WTC11 (cell line): Measurements from ENCODE around the gene YEATS2. TPM values are rescaled to one million over a fixed set of nuclear protein-coding genes. Genes with fewer than 3 reads are reported as not detected.
"Not testable (repeated sequence)": the region's sequence is repeated elsewhere in the genome, so short reads cannot be mapped to it uniquely, and the experiment has no call there.

Experiments used
- ATAC-seq: fragments of 200-7000 bp; cut with Tn5 transposase; 2 replicates; pipeline ENCODE4 v1.10.0; 2021; ENCODE audit warnings: mild to moderate bottlenecking, moderate library complexity
- CTCF ChIA-PET: fragments of 300-600 bp; sonication (Branson Sonifier 250); formaldehyde crosslinking; loops from one replicate; lab custom pipeline; 2021; ENCODE audit warnings: antibody characterized with exemption; lab: Charles Lee
- POLR2A ChIA-PET: fragments of 350-600 bp; sonication (Branson Sonifier 250); formaldehyde crosslinking; loops from one replicate; lab custom pipeline; 2021; ENCODE audit warnings: antibody characterized with exemption; lab: Charles Lee
- DNase-seq: peaks from one replicate; pipeline ENCODE4 v3.0.0; 2021; ENCODE audit warnings: low spot score
- H3K27ac Mint-ChIP-seq: 2 replicates; pipeline ENCODE4 v1.8.0; 2021; ENCODE audit warnings: mixed read lengths
- H3K27me3 Mint-ChIP-seq: 2 replicates; pipeline ENCODE4 v1.8.0; 2021; ENCODE audit warnings: low read depth, mild to moderate bottlenecking, moderate library complexity, mixed read lengths
- H3K36me3 Mint-ChIP-seq: 2 replicates; pipeline ENCODE4 v1.8.0; 2021; ENCODE audit warnings: mixed read lengths
- H3K4me1 Mint-ChIP-seq: 2 replicates; pipeline ENCODE4 v1.8.0; 2022; ENCODE audit warnings: mixed read lengths
- H3K4me3 Mint-ChIP-seq: 2 replicates; pipeline ENCODE4 v1.8.0; 2021; ENCODE audit warnings: mild to moderate bottlenecking, moderate library complexity, mixed read lengths
- H3K9me3 Mint-ChIP-seq: 2 replicates; pipeline ENCODE4 v1.8.0; 2021; ENCODE audit warnings: mixed read lengths
- AFF4 ChIP-seq: sonication (generic); formaldehyde crosslinking; IDR thresholded peaks from 2 replicates; pipeline ENCODE4 v1.8.1; 2023; ENCODE audit warnings: mild to moderate bottlenecking, missing genetic modification reagents, borderline replicate concordance
- CREB1 ChIP-seq: sonication (generic); formaldehyde crosslinking; IDR thresholded peaks from 2 replicates; pipeline ENCODE4 v1.8.0; 2023; ENCODE audit warnings: mild to moderate bottlenecking, missing genetic modification reagents
- ESRRA ChIP-seq: sonication (generic); formaldehyde crosslinking; IDR thresholded peaks from 2 replicates; pipeline ENCODE4 v1.8.1; 2022; ENCODE audit warnings: mild to moderate bottlenecking, missing genetic modification reagents, borderline replicate concordance
- GABPB1 ChIP-seq: sonication (generic); formaldehyde crosslinking; IDR thresholded peaks from 2 replicates; pipeline ENCODE4 v1.8.1; 2023; ENCODE audit warnings: mild to moderate bottlenecking, missing genetic modification reagents
- GRHL2 ChIP-seq: fragments of 250-450 bp; sonication (Bioruptor Pico); IDR thresholded peaks from 2 replicates; pipeline ENCODE4 v1.8.0; 2022; ENCODE audit warnings: mild to moderate bottlenecking, moderate library complexity; ENCODE audit not compliant: insufficient replicate concordance, severe bottlenecking
- HMGA2 ChIP-seq: fragments of 250-450 bp; sonication (Bioruptor Pico); IDR thresholded peaks from 2 replicates; pipeline ENCODE4 v1.4.0; 2021; ENCODE audit warnings: mild to moderate bottlenecking, moderate library complexity
- IRF1 ChIP-seq: sonication (generic); formaldehyde crosslinking; IDR thresholded peaks from 2 replicates; pipeline ENCODE4 v1.8.0; 2023; ENCODE audit warnings: missing genetic modification reagents
- JUN ChIP-seq: sonication (generic); formaldehyde crosslinking; IDR thresholded peaks from 2 replicates; pipeline ENCODE4 v1.8.0; 2023; ENCODE audit warnings: mild to moderate bottlenecking, missing genetic modification reagents
- KAT7 ChIP-seq: sonication (generic); formaldehyde crosslinking; IDR thresholded peaks from 2 replicates; pipeline ENCODE4 v1.8.1; 2023; ENCODE audit warnings: missing genetic modification reagents, mild to moderate bottlenecking, borderline replicate concordance
- MLX ChIP-seq: sonication (generic); formaldehyde crosslinking; IDR thresholded peaks from 2 replicates; pipeline ENCODE4 v1.8.1; 2023; ENCODE audit warnings: mild to moderate bottlenecking, missing genetic modification reagents, moderate library complexity
- NR1H2 ChIP-seq: sonication (generic); formaldehyde crosslinking; IDR thresholded peaks from 2 replicates; pipeline ENCODE4 v1.9.0; 2021; ENCODE audit warnings: mild to moderate bottlenecking, moderate library complexity, missing genetic modification reagents
- PREB ChIP-seq: sonication (generic); formaldehyde crosslinking; IDR thresholded peaks from 2 replicates; pipeline ENCODE4 v1.8.1; 2022; ENCODE audit warnings: mild to moderate bottlenecking, missing genetic modification reagents, moderate library complexity, borderline replicate concordance
- RELA ChIP-seq: sonication (generic); formaldehyde crosslinking; IDR thresholded peaks from 2 replicates; pipeline ENCODE4 v1.8.1; 2022; ENCODE audit warnings: missing genetic modification reagents, mild to moderate bottlenecking, borderline replicate concordance
- RORB ChIP-seq: fragments of 250-450 bp; sonication (Bioruptor Pico); IDR thresholded peaks from 2 replicates; pipeline ENCODE4 v1.9.0; 2021; ENCODE audit warnings: mild to moderate bottlenecking
- TCF7 ChIP-seq: sonication (generic); formaldehyde crosslinking; IDR thresholded peaks from 2 replicates; pipeline ENCODE4 v1.8.0; 2022; ENCODE audit warnings: mild to moderate bottlenecking, low read depth, missing genetic modification reagents, moderate library complexity
- TEAD4 ChIP-seq: sonication (generic); formaldehyde crosslinking; IDR thresholded peaks from 2 replicates; pipeline ENCODE4 v1.8.0; 2022; ENCODE audit warnings: mild to moderate bottlenecking, missing genetic modification reagents
- TP53 ChIP-seq: sonication (generic); formaldehyde crosslinking; IDR thresholded peaks from 2 replicates; pipeline ENCODE4 v1.8.1; 2023; ENCODE audit warnings: mild to moderate bottlenecking, missing genetic modification reagents
- ZNF396 ChIP-seq: fragments of 250-450 bp; sonication (Bioruptor Pico); IDR thresholded peaks from 2 replicates; pipeline ENCODE4 v1.8.0; 2021; ENCODE audit warnings: mild to moderate bottlenecking, moderate library complexity, borderline replicate concordance
- ZNF416 ChIP-seq: fragments of 250-450 bp; sonication (Bioruptor Pico); IDR thresholded peaks from 2 replicates; pipeline ENCODE4 v1.9.0; 2021; ENCODE audit warnings: mild to moderate bottlenecking, inconsistent platforms
- total RNA-seq: library from RNA; stranded (reverse); gene quantifications from 3 replicates; pipeline ENCODE4 v1.2.3, GENCODE V29; 2021
- TF ChIP-seq, protein P1 (sequence below): sonication (generic); formaldehyde crosslinking; conservative IDR thresholded peaks from 2 replicates; pipeline ENCODE4 v1.8.1; 2022; ENCODE audit warnings: mild to moderate bottlenecking, missing genetic modification reagents
- TF ChIP-seq, protein P2 (sequence below): sonication (generic); formaldehyde crosslinking; IDR thresholded peaks from 2 replicates; pipeline ENCODE4 v1.8.0; 2023; ENCODE audit warnings: missing genetic modification reagents, mild to moderate bottlenecking, borderline replicate concordance

Gene YEATS2
- total RNA-seq, 1 experiment from 2014 or later = 42.5 TPM

DNA sequence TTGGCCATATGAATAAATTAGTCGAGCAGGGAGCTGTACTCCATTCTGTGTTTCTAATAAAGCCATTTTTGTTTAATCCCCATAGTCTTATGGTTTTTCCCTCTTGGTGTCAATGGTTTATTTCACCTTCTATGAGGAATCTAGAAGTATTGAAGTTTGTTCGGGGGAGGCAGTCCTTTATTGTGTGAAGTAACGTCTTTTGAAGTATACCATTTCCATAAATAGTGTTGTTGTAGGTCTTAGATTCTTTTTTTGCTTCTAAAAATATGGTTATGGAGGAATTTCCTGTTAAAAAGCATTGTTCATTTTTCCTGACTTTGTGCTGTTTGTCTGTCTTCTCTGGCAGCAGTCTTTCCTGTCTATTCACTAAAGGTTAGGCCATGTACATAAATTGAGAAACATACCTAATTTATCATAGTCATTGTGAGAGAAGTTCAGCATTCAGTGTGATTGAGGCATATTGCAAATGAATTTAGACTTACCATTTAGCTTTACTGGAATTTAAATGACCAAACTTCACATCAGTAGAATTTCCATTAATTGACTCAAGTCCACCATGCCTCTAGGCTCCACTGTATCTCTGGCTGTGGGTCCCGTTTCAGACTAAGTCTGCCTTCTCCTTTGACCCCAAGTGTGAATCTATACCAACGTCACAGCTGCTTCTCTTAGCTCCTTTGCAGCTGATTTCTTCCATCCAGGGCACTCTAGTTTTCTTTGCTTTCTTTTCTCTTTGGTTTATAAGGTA, 37.3 kb downstream of the YEATS2 start:
- DNase-seq (no peak), ATAC-seq (no peak)
- H3K4me1 Mint-ChIP-seq = no peaks in the 10 kb centered on the region
- peaks cover 72% of the 10 kb centered on the region for H3K36me3 Mint-ChIP-seq
- peaks cover 9% of the 10 kb centered on the region for H3K9me3 Mint-ChIP-seq
- ChIA-PET CTCF (interaction anchor here (1.3 kb wide), 1 partner anchor 32 kb away, joined by 3 read pairs; no protein-coding TSS in a partner anchor), POLR2A (no interaction called here)
- H3K27ac Mint-ChIP-seq = no peak overlapping the region
- H3K27me3 Mint-ChIP-seq = no peaks in the 10 kb centered on the region
- H3K4me3 Mint-ChIP-seq = no peak overlapping the region
- no peak for TF ChIP-seq CREB1 (CRISPR knock-in tag)
- TF ChIP-seq MLX (CRISPR knock-in tag) = no peak
- no peak for TF ChIP-seq TP53
- no peak for TF ChIP-seq GABPB1 (CRISPR knock-in tag)
- TF ChIP-seq HMGA2 (CRISPR knock-in tag) = no peak
- no peak for TF ChIP-seq RELA (CRISPR knock-in tag)
- TF ChIP-seq TCF7 (CRISPR knock-in tag) = no peak
- no peak for TF ChIP-seq GRHL2
- no peak for TF ChIP-seq PREB
- TF ChIP-seq JUN = no peak
- no peak for TF ChIP-seq RORB (CRISPR knock-in tag)
- TF ChIP-seq IRF1 (CRISPR knock-in tag) = no peak
- no peak for TF ChIP-seq AFF4 (CRISPR knock-in tag)
- no peak for TF ChIP-seq NR1H2
- TF ChIP-seq, protein P1, sequence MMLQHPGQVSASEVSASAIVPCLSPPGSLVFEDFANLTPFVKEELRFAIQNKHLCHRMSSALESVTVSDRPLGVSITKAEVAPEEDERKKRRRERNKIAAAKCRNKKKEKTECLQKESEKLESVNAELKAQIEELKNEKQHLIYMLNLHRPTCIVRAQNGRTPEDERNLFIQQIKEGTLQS (CRISPR knock-in tag) = no peak
- no peak for TF ChIP-seq TEAD4 (CRISPR knock-in tag)

- TF ChIP-seq ESRRA (no peak), ZNF396 (CRISPR knock-in tag) (no peak), KAT7 (CRISPR knock-in tag) (no peak), ZNF416 (CRISPR knock-in tag) (no peak), JUN (no peak), TP53 (no peak)
- TF ChIP-seq, protein P2, sequence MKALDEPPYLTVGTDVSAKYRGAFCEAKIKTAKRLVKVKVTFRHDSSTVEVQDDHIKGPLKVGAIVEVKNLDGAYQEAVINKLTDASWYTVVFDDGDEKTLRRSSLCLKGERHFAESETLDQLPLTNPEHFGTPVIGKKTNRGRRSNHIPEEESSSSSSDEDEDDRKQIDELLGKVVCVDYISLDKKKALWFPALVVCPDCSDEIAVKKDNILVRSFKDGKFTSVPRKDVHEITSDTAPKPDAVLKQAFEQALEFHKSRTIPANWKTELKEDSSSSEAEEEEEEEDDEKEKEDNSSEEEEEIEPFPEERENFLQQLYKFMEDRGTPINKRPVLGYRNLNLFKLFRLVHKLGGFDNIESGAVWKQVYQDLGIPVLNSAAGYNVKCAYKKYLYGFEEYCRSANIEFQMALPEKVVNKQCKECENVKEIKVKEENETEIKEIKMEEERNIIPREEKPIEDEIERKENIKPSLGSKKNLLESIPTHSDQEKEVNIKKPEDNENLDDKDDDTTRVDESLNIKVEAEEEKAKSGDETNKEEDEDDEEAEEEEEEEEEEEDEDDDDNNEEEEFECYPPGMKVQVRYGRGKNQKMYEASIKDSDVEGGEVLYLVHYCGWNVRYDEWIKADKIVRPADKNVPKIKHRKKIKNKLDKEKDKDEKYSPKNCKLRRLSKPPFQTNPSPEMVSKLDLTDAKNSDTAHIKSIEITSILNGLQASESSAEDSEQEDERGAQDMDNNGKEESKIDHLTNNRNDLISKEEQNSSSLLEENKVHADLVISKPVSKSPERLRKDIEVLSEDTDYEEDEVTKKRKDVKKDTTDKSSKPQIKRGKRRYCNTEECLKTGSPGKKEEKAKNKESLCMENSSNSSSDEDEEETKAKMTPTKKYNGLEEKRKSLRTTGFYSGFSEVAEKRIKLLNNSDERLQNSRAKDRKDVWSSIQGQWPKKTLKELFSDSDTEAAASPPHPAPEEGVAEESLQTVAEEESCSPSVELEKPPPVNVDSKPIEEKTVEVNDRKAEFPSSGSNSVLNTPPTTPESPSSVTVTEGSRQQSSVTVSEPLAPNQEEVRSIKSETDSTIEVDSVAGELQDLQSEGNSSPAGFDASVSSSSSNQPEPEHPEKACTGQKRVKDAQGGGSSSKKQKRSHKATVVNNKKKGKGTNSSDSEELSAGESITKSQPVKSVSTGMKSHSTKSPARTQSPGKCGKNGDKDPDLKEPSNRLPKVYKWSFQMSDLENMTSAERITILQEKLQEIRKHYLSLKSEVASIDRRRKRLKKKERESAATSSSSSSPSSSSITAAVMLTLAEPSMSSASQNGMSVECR (CRISPR knock-in tag) = no peak
- CTCF ChIA-PET = no interaction called here
- no peaks in the 10 kb centered on the region for H3K4me1 Mint-ChIP-seq
- H3K27me3 Mint-ChIP-seq = no peaks in the 10 kb centered on the region
- DNase-seq = no peak
- no peak overlapping the region for H3K27ac Mint-ChIP-seq
- ATAC-seq = no peak
- POLR2A ChIA-PET = no interaction called here
- H3K4me3 Mint-ChIP-seq = no peak overlapping the region
- H3K36me3 Mint-ChIP-seq = peaks cover 68% of the 10 kb centered on the region
- peaks cover 15% of the 10 kb centered on the region for H3K9me3 Mint-ChIP-seq
Observed at GRCh38 chr3:183737116-183737515, 39.5 kb downstream of the YEATS2 start.

DNA sequence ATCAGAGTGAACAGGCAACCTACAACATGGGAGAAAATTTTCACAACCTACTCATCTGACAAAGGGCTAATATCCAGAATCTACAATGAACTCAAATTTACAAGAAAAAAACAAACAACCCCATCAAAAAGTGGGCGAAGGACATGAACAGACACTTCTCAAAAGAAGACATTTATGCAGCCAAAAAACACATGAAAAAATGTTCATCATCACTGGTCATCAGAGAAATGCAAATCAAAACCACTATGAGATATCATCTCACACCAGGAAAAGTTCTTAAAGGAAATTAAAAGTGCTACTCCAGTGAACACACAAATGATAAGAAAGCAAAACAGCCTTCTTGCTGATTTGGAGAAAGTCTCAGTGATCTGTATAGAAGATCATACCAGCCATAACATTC, 42.6 kb downstream of the YEATS2 start:
- H3K36me3 Mint-ChIP-seq = peaks cover 66% of the 10 kb centered on the region
- ATAC-seq, CTCF ChIA-PET: not testable (repeated sequence)

More for the DNA sequence above, 42.6 kb downstream of the YEATS2 start:
- H3K4me3 Mint-ChIP-seq, H3K27ac Mint-ChIP-seq, DNase-seq, H3K27me3 Mint-ChIP-seq, POLR2A ChIA-PET: not testable (repeated sequence)
- Mint-ChIP-seq H3K9me3 (peaks cover 20% of the 10 kb centered on the region), H3K4me1 (peaks cover 16% of the 10 kb centered on the region)
